GM19043 (cell line): ENCODE measurements around the gene CDY1B.
"Not testable (repeated sequence)": the region's sequence is repeated elsewhere in the genome, so short reads cannot be mapped to it uniquely, and the experiment has no call there.

Source experiments
- ATAC-seq: cut with Tn5 transposase; IDR thresholded peaks from one replicate; pipeline ENCODE4 v1.9.1; 2021; ENCODE audit warnings: low read depth; ENCODE audit not compliant: unreplicated experiment

CDY1B gene, protein sequence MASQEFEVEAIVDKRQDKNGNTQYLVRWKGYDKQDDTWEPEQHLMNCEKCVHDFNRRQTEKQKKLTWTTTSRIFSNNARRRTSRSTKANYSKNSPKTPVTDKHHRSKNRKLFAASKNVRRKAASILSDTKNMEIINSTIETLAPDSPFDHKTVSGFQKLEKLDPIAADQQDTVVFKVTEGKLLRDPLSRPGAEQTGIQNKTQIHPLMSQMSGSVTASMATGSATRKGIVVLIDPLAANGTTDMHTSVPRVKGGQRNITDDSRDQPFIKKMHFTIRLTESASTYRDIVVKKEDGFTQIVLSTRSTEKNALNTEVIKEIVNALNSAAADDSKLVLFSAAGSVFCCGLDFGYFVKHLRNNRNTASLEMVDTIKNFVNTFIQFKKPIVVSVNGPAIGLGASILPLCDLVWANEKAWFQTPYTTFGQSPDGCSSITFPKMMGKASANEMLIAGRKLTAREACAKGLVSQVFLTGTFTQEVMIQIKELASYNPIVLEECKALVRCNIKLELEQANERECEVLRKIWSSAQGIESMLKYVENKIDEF

DNA sequence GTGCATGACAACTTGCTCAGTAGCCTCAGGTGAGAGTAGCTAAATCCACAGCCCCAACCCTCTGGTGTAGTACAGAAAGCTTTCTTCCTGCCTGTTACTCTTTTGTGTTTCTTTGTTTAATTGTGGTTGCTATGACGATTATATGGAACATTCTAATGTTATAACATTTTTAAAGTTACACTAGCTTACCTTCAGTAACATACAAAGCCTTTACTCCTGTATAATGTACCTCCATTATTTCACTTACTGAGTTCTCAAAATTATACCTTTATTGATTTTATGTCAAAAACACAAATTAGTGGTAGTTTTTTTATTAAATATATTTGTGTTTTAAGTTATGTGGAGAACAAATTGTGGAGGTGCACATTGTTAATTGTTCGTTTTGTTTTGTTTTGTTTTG is at the start of gene CDY1B:
Gene CDY1B, minus strand, starts transcription at position 101 of the 400 bp plus-strand sequence. CDS start 331 bp downstream, outside the sequence.
- not testable (repeated sequence) for ATAC-seq

DNA sequence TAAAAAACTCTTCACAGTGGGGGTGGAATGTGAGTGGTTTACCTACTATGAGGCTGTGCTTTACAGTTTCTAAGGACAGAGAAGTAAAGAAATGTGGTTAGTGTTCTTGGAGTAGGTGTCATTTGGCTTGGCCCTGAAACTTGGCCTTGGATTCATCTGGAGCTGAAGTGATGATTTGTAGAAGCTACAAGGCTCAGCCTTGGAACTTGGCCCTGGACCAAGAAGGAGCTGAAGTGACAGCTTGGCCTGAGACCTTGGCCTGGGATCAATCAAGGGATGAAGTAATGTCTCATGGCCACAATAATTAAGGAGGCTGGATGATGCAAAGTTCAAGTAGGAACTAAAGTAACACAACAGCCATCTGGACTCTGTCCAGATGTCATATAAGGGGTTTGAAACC is 1.7 kb upstream of the CDY1B start:
- ATAC-seq: not testable (repeated sequence)

DNA sequence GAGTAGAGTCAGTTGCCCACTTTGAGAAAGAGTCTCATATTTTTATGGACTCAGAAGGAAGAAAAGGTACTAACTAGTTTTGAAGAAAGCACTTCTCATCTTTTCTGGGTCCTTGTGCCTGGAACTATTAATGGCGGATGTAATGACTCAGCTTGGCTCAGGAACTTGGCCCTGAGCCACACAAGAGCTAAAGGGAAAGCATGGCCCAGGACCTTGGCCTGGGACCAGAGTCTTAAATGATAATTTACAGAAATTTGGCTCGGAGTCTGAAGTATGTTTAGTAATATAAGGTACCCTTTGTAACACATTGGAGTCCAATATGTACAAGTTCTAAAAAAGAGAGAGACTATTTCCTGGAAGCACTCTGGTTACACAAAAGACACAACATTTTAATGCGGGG is 4.6 kb downstream of the CDY1B start:
- ATAC-seq: not testable (repeated sequence)

DNA sequence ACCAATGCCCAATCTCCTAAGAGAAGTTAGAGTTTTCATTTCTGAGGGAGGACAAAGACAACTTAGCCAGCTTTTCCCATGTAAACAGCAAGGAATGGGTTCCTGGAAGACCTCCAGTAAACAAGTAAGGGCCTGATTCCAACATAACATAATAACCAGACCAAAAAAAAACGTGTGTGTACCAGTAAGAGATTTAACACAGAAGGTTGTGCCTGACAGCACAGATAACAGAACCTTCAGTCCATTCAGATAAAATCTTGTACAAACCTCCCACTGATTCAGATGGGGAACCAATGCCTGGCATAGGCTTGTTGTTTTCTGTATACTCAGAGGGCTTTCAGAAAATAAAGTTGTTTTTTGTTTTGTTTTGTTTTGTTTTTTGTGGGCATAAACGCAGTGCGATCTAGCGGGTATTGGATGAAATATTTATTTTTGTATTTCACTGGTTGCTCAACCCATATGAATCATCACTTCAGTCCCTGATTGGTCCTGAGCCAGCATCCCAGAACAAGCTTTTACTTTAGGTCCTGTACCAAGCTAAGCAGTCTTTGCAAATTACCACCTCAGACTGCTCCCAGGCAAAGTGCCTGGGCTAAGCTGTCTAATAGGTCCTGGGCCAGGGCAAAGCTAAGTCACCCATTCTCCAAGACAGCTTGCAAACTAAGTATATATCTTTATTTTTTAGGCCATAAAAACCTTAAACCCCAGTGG is 8.7 kb downstream of the CDY1B start:
- ATAC-seq: not testable (repeated sequence)

DNA sequence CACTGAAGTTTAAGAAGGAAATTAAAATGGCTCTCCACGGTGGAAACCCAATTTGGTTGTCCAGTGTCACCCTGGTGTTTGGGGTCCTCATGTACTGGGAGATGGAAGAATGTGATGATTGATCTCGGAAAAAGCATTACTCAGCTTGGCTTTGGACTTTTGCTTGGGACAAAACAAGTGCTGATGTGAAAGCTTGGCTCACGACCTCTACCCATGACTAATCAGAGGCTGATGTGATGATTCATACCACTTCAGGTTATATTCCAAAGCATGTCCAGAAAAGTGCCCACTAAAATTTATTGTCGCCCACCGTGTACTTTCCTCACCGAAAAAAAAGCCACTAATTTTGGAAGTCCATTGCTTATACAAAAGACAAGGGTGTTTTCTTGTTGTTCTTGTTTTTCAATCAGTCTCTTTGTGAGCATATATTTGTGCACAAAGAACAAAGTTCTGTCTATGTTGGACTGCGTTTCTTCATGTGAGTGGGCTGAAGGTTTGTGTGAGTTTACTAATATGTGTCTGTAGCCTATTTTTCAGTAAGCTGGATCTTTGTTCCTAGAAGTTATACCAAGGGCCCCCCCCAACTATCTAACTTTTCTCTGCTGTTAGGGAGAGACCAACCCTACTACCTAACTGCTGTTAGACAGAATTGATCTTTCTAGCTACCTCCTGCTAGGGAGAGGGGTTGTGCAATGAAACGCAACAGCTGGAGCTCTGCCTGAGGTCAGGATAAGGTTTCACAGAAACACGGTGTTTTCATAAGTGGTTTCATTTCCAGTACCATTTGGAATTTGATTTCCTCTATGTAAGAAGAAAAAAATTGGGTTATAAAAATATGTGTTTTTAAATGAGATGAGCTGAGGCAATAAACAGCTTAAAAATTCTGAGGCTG is 21.4 kb downstream of the CDY1B start:
- not testable (repeated sequence) for ATAC-seq
